ENCODE results near the gene CENPX. TPM values are rescaled to one million over a fixed set of nuclear protein-coding genes. Genes with fewer than 3 reads are reported as not detected.

CENPX gene
- total and polyA plus RNA-seq, 2 of the 13 experiments (the other 11 are each of a cell fraction or from before 2014, with no cell fraction given): 92.7 to 170 TPM

DNA sequence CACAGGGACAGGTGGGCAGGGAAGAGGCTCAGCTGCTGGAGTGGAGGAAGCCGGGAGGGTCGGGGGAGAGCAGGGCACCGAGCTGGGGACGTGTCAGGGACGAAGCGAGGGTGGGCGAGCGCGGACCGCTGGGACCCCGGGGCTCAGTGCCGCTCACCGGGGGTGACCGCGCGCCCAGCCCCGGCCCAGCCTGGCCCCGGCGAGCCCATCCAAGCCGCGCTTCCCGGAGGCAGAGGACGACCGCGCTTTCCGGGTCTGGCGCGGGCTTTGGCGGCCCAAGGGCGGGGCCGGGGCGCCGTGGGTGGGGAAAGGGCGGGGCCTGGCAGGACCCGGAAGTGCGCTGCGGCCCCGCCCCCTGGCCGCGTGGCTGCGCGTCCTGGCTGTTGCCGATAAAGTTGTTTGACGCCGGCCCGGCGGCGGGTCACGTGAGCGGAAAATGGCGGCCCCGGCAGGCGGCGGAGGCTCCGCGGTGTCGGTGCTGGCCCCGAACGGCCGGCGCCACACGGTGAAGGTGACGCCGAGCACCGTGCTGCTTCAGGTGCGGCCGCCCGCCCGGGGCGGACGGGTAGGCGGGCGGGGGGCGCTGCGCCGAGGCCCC, 45.4 kb downstream of the CENPX start, which contains the start of gene ASPSCR1 (continued):
- no peak for TF ChIP-seq AHR (CRISPR knock-in tag; IDR thresholded peaks at IDR 0.05)
- no peak; the same call in none of the 2 replicates for TF ChIP-seq ZFP91 (CRISPR knock-in tag; IDR thresholded peaks at IDR 0.05; ENCODE audit: borderline replicate concordance)
- 0 out of 2 replicates have a peak, but pooled peaks have one; percentile 33 for TF ChIP-seq ZNF792 (CRISPR knock-in tag; IDR thresholded peaks at IDR 0.05)
- TF ChIP-seq SALL2 (CRISPR knock-in tag; IDR thresholded peaks at IDR 0.05): peak; percentile 80
- TF ChIP-seq FOXA3 (CRISPR knock-in tag; IDR thresholded peaks at IDR 0.05): peak; percentile 68
- TF ChIP-seq, protein P1, sequence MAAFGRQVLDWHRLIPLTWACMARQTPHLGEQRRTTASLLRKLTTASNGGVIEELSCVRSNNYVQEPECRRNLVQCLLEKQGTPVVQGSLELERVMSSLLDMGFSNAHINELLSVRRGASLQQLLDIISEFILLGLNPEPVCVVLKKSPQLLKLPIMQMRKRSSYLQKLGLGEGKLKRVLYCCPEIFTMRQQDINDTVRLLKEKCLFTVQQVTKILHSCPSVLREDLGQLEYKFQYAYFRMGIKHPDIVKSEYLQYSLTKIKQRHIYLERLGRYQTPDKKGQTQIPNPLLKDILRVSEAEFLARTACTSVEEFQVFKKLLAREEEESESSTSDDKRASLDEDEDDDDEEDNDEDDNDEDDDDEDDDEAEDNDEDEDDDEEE (CRISPR knock-in tag; IDR thresholded peaks at IDR 0.05): peak; percentile 97
- TF ChIP-seq ZIK1 (CRISPR knock-in tag; IDR thresholded peaks at IDR 0.05; ENCODE audit: borderline replicate concordance, low read depth): no peak; the same call in 1 of the 2 replicates
- TF ChIP-seq KDM5B (CRISPR knock-in tag; IDR thresholded peaks at IDR 0.05; ENCODE audit: borderline replicate concordance): peak; percentile 95
- TF ChIP-seq ERF (CRISPR knock-in tag; IDR thresholded peaks at IDR 0.05): peak; percentile 75
- TF ChIP-seq, protein P2, sequence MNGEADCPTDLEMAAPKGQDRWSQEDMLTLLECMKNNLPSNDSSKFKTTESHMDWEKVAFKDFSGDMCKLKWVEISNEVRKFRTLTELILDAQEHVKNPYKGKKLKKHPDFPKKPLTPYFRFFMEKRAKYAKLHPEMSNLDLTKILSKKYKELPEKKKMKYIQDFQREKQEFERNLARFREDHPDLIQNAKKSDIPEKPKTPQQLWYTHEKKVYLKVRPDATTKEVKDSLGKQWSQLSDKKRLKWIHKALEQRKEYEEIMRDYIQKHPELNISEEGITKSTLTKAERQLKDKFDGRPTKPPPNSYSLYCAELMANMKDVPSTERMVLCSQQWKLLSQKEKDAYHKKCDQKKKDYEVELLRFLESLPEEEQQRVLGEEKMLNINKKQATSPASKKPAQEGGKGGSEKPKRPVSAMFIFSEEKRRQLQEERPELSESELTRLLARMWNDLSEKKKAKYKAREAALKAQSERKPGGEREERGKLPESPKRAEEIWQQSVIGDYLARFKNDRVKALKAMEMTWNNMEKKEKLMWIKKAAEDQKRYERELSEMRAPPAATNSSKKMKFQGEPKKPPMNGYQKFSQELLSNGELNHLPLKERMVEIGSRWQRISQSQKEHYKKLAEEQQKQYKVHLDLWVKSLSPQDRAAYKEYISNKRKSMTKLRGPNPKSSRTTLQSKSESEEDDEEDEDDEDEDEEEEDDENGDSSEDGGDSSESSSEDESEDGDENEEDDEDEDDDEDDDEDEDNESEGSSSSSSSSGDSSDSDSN (CRISPR knock-in tag; IDR thresholded peaks at IDR 0.05): peak; percentile 51; the same call in 1 of the 2 replicates
- TF ChIP-seq CHCHD3 (CRISPR knock-in tag; IDR thresholded peaks at IDR 0.05): no peak
- TF ChIP-seq PBX2 (CRISPR knock-in tag; IDR thresholded peaks at IDR 0.05): no peak
- no peak for TF ChIP-seq MIER2 (CRISPR knock-in tag; IDR thresholded peaks at IDR 0.05)
- TF ChIP-seq, protein P3, sequence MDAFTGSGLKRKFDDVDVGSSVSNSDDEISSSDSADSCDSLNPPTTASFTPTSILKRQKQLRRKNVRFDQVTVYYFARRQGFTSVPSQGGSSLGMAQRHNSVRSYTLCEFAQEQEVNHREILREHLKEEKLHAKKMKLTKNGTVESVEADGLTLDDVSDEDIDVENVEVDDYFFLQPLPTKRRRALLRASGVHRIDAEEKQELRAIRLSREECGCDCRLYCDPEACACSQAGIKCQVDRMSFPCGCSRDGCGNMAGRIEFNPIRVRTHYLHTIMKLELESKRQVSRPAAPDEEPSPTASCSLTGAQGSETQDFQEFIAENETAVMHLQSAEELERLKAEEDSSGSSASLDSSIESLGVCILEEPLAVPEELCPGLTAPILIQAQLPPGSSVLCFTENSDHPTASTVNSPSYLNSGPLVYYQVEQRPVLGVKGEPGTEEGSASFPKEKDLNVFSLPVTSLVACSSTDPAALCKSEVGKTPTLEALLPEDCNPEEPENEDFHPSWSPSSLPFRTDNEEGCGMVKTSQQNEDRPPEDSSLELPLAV (CRISPR knock-in tag; conservative IDR thresholded peaks at IDR 0.05; ENCODE audit: low read depth): no peak
- no peak for TF ChIP-seq SOX13 (IDR thresholded peaks at IDR 0.05)
- no peak; a peak in 1 of 4 replicates for TF ChIP-seq SOX13 (CRISPR knock-in tag; conservative IDR thresholded peaks at IDR 0.05 in 1 of 2, IDR thresholded peaks at IDR 0.05 in 1 of 2)
- TF ChIP-seq, protein P4, sequence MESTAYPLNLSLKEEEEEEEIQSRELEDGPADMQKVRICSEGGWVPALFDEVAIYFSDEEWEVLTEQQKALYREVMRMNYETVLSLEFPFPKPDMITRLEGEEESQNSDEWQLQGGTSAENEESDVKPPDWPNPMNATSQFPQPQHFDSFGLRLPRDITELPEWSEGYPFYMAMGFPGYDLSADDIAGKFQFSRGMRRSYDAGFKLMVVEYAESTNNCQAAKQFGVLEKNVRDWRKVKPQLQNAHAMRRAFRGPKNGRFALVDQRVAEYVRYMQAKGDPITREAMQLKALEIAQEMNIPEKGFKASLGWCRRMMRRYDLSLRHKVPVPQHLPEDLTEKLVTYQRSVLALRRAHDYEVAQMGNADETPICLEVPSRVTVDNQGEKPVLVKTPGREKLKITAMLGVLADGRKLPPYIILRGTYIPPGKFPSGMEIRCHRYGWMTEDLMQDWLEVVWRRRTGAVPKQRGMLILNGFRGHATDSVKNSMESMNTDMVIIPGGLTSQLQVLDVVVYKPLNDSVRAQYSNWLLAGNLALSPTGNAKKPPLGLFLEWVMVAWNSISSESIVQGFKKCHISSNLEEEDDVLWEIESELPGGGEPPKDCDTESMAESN (CRISPR knock-in tag; conservative IDR thresholded peaks at IDR 0.05): peak; percentile 74
- peak; percentile 6; the same call in 1 of the 2 replicates for TF ChIP-seq ZNF597 (CRISPR knock-in tag; IDR thresholded peaks at IDR 0.05)
- no peak for TF ChIP-seq ZNF878 (CRISPR knock-in tag; IDR thresholded peaks at IDR 0.05)

Measured in HepG2 (cell line).